ENCODE results near the gene PLD4. TPM values are rescaled to one million over a fixed set of nuclear protein-coding genes. Genes with fewer than 3 reads are reported as not detected.
"Not testable (repeated sequence)": the region's sequence is repeated elsewhere in the genome, so short reads cannot be mapped to it uniquely, and the experiment has no call there.

Gene PLD4
- polyA plus RNA-seq, 3 donors: 2.8 to 4.7 (median 4.1) TPM

DNA sequence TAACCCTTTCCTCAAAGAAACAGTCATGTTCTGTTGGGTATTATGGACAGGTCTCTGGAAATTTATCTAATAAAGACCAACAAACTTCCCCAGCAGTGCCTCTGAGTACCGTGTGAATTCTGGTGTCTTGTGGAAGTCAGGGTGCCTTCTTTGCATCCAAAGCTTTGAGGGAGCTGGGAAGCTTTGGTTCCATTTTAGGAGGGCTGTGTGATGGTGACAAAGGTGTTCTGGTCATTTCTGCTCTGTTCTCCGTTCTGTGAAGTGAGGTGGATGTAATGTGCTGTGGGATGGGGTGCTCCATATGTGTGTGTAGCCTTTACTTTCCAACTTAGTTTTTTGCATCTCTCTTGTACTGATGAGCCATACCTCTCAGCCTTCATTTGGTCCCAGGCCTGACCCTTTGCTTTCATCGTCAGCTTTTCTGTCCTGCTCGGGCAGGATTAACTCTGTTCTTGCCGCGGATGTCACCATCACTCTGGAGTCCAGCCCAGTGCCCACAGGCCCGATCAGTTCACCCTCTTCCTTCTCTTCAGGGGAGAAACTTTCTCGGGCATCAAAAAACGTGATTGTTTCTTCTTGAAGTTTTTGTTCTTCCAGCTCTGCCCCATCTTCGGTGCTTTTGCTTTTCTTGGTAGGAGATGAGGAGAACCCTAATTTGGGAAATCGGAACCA lies 13.2 kb downstream of the PLD4 start:
- DNase-seq: no peak

DNA sequence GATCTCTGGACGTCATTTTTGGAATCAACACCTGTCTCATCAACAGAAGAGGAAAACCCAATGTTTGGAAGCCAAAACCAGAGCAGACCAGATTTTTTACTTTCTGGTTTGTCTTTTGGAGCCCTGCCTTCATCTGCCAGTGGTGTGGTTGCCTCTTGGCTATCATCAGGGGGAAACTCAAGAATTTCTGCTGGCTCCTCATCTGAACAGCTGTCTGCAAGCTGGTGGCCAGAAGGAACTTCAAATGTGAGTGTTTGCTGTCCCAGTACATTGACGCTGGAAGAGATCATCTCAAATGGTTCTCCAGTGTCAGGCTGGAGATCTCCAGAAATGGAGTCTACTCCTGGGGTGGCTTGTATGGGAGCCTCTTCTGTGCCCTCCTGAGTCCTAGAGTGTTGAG lies 13.8 kb downstream of the PLD4 start:
- DNase-seq: no peak

DNA sequence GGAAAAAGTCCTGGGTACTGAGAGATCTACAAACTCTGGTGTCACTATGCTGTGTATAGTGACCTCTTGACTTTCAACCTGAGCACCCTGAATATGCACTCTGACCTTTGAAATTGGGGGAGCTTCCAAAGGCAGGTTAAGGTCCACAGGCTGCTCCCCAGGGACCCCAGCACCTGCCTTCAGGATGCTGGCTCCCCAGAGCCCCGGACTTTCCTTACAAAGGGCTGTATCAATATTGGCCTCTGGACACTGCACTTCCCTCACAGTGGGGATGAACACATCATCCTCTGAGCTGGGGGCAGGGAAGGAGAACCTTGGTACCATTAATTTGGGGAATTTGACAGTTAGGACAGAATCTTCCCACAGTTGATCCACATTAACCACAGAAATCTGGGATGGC lies 14.3 kb downstream of the PLD4 start:
- DNase-seq: no peak

DNA sequence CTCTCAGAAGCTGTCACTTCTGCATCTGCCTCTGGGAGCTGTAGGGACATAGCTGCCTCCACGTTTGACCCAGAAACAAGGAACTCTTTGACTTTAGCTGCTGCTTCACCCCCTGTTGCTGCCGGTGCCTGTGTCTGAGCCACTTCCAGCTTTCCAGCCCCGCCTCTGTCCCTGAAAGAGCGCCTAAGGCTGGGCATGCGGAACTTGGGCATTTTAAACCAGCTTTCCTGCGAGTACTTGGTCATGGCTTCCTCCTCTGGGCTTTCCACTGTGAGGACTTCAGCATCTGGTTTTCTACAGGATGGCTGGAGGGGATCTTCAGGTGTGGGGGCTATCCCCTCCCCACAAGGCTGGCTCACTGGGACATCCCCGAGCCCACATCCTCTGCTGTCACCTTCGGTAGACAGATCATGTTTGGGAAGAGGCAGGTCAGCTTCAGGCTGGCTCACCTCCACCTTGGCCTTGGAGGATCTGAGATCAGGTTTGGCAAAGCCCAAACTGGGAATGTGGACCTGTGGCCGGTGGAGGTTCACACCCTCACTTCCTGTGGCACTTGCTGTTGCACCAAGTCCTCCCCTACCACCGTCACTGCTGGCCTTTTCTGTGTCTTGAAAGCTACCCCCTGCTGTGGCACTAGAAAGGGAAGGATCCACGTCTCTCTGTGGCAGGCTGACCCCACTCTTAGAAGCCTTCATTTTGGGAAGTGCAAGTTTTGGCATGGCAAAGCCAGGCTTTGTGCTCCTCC lies 15.2 kb downstream of the PLD4 start:
- DNase-seq: no peak

DNA sequence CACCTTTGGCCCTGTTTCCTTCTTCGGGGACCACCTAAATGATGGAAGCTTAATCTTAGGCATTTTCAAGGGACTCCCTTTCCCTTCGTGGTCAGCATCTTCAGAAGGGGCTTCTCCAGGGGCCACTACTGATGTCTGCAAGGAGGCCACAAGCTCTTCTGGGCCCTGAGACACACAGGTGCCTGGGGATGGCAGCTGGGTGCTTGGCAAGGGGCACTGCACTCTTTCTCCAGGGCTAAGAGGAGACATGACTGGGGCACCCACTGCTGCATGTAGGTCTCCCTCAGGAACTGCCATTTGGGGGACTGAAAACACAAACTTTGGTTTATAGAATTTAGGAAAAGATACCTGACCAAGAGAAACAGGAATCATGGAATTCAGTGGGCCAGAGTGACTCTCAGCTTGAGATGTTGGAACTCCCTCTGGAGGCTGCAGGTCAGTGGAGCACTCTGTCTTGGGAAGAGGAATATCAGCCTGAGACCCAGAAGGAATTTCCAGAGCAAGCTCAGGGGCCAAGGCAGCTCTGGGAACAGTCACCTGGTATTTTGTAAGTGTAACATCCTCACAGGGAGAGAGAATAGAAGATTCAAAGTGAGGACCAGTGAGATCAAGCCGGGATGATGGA lies 16.0 kb downstream of the PLD4 start:
- no peak for DNase-seq

DNA sequence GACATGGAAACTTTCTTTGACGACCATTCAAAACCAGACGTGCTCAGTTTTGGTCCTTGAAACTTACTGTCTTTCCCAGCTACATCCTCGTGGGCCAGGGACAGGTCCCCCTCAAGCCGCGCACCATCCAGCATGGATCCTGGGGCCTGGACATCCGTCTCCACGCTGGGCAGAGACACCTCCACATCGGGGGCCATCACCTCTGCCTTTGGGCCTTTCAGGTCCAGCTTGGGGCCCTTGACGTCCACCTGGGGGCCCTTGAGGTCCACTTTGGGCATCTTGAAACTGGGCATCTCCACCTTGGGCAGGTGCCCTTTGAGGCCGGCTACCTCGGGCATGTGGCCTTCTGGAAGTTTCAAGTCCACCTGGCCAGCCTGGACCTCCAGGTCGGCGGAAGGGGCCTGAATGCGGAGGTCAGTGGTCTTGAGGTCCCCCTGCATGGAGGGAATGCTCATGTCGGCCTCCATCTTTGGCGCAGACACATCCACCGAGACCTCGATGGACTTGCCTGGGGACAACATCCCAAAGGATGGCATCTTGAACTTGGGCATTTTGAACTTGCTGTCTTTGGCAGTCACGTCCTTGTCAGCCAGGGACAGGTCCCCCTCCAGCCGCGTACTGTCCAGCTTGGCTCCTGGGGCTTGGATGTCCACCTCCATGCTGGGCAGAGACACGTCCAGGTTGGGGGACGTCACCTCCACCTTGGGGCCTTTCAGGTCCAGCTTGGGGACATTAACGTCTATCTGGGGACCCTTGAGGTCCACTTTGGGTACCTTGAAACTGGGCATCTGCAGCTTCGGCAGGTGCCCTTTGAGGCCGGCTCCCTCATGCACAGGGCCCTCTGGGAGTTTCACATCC lies 17.1 kb downstream of the PLD4 start:
- no peak for DNase-seq

DNA sequence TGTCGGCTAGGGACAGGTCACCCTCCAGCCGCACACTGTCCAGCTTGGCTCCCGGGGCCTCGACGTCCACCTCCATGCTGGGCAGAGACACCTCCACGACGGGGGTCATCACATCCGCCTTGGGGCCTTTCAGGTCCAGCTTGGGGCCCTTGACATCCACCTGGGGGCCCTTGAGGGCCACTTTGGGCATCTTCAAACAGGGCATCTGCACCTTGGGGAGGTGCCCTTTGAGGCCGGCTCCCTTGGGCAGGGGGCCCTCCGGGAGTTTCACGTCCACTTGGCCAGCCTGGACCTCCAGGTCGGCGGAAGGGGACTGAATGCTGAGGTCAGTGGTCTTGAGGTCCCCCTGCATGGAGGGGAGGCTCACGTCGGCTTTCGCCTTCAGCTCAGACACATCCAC lies 17.9 kb downstream of the PLD4 start:
- no peak for DNase-seq

DNA sequence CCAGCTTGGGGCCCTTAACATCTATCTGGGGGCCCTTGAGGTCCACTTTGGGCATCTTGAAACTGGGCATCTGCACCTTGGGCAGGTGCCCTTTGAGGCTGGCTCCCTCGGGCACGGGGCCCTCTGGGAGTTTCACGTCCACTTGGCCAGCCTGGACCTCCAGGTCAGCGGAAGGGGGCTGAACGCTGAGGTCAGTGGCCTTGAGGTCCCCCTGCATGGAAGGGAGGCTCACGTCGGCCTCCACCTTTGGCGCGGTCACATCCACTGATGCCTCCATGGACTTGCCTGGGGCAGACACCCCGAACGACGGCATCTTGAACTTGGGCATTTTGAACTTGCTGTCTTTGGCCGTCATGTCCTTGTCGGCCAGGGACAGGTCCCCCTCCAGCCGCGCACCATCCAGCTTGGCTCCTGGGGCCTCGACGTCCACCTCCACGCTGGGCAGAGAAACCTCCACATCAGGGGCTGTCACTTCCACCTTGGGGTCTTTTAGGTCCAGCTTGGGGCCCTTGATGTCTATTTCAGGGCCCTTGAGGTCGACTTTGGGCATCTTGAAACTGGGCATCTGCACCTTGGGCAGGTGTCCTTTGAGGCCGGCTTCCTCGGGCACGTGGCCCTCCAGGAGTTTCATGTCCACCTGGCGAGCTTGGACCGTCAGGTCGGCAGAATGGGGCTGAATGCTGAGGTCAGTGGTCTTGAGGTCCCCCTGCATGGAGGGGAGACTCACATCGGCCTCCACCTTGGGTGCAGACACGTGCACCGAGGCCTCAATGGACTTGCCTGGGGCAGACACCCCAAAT lies 18.7 kb downstream of the PLD4 start:
- DNase-seq: not testable (repeated sequence)

DNA sequence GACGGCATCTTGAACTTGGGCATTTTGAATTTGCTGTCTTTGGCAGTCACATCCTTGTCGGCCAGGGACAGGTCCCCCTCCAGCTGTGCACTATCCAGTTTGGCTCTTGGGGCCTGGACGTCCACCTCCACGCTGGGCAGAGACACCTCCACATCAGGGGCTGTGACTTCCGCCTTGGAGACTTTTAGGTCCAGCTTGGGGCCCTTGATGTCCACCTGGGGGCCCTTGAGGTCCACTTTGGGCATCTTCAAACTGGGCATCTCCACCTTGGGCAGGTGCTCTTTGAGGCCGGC lies 19.3 kb downstream of the PLD4 start:
- not testable (repeated sequence) for DNase-seq

DNA sequence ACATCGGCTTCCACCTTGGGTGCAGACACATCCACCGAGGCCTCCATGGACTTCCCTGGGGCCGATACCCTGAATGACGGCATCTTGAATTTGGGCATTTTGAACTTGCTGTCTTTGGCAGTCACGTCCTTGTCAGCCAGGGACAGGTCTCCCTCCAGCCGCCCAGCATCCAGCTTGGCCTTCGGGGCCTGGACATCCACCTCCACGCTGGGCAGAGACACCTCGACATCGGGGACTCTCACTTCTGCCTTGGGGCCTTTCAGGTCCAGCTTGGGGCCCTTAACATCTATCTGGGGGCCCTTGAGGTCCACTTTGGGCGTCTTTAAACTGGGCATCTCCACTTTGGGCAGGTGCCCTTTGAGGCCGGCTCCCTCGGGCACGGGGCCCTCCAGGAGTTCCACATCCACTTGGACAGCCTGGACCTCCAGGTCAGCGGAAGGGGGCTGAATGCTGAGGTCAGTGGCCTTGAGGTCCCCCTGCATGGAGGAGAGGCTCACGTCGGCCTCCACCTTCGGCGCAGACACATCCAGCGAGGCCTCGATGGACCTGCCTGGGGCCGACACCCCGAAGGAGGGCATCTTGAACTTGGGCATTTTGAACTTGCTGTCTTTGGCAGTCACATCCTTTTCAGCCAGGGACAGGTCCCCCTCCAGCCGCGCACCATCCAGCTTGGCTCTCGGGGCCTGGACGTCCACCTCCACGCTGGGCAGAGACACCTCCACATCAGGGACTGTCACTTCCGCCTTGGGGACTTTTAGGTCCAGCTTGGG lies 19.9 kb downstream of the PLD4 start:
- DNase-seq: not testable (repeated sequence)

DNA sequence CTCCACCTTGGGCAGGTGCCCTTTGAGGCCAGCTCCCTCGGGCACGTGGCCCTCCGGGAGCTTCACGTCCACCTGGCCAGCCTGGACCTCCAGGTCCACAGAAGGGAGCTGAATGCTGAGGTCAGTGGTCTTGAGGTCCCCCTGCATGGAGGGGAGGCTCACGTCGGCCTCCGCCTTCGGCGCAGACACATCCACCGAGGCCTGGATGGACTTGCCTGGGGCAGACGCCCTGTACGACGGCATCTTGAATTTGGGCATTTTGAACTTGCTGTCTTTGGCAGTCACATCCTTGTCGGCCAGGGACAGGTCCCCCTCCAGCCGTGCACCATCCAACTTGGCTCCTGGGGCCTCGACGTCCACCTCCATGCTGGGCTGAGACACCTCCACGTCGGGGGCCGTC lies 20.6 kb downstream of the PLD4 start:
- not testable (repeated sequence) for DNase-seq

DNA sequence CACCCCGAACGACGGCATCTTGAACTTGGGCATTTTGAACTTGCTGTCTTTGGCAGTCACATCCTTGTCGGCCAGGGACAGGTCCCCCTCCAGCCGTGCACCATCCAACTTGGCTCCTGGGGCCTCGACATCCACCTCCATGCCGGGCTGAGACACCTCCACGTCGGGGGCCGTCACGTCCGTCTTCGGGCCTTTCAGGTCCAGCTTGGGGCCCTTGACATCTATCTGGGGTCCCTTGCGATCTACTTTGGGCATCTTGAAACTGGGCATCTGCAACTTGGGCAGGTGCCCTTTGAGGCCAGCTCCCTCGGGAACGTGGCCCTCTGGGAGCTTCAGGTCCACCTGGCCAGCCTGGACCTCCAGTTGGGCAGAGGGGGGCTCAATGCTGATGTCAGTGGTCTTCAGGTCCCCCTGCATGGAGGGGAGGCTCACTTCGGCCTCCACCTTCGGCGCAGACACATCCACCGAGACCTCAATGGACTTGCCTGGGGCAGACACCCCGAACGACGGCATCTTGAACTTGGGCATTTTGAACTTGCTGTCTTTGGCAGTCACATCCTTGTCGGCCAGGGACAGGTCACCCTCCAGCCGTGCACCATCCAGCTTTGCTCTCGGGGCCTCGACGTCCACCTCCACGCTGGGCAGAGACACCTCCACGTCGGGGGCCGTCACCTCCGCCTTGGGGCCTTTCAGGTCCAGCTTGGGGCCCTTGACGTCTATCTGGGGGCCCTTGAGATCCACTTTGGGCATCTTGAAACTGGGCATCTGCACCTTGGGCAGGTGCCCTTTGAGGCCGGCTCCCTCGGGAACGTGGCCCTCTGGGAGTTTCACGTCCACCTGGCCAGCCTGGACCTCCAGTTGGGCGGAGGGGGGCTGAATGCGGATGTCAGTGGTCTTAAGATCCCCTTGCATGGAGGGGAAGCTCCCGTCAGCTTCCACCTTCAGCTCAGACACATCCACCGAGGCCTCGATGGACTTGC lies 21.6 kb downstream of the PLD4 start:
- DNase-seq: not testable (repeated sequence)

DNA sequence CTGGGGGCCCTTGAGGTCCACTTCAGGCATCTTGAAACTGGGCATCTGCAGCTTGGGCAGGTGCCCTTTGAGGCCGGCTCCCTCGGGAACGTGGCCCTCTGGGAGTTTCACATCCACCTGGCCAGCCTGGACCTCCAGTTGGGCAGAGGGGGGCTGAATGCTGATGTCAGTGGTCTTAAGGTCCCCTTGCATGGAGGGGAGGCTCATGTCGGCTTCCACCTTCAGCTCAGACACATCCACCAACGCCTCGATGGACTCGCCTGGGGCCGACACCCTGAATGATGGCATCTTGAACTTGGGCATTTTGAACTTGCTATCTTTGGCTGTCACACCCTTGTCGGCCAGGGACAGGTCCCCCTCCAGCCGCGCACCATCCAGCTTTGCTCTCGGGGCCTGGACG lies 22.5 kb downstream of the PLD4 start:
- not testable (repeated sequence) for DNase-seq

DNA sequence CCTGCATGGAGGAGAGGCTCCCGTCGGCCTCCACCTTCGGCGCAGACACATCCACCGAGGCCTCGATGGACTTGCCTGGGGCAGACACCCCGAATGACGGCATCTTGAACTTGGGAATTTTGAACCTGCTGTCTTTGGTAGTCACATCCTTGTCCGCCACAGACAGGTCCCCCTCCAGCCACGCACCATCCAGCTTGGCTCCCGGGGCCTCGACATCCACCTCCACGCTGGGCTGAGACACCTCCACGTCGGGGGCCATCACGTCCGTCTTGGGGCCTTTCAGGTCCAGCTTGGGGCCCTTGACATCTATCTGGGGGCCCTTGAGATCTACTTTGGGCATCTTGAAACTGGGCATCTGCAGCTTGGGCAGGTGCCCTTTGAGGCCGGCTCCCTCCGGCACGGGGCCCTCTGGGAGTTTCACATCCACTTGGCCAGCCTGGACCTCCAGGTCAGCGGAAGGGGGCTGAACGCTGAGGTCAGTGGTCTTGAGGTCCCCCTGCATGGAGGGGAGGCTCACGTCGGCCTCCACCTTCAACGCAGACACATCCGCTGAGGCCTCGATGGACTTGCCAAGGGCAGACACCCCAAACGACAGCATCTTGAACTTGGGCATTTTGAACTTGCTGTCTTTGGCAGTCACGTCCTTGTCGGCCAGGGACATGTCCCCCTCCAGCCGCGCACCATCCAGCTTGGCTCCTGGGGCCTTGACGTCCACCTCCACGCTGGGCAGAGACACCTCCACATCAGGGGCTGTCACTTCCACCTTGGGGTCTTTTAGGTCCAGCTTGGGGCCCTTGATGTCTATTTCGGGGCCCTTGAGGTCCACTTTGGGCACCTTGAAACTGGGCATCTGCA lies 23.4 kb downstream of the PLD4 start:
- not testable (repeated sequence) for DNase-seq

DNA sequence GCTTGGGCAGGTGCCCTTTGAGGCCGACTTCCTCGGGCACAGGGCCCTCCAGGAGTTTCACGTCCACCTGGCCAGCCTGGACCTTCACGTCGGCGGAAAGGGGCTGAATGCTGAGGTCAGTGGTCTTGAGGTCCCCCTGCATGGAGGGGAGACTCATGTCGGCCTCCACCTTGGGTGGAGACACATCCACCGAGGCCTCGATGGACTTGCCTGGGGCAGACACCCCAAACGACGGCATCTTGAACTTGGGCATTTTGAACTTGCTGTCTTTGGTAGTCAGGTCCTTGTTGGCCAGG lies 24.0 kb downstream of the PLD4 start:
- no peak for DNase-seq

DNA sequence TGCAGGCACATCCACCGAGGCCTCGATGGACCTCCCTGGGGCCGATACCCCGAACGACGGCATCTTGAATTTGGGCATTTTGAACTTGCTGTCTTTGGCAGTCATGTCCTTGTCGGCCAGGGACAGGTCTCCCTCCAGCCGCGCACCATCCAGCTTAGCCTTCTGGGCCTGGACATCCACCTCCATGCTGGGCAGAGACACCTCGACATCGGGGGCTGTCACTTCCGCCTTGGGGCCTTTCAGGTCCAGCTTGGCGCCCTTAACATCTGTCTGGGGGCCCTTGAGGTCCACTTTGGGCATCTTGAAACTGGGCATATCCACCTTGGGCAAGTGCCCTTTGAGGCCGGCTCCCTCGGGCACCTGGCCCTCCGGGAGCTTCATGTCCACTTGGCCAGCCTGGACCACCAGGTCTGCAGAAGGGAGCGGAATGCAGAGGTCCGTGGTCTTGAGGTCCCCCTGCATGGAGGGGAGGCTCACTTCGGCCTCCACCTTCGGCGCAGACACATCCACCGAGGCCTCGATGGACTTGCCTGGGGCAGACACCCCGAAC lies 24.8 kb downstream of the PLD4 start:
- not testable (repeated sequence) for DNase-seq

DNA sequence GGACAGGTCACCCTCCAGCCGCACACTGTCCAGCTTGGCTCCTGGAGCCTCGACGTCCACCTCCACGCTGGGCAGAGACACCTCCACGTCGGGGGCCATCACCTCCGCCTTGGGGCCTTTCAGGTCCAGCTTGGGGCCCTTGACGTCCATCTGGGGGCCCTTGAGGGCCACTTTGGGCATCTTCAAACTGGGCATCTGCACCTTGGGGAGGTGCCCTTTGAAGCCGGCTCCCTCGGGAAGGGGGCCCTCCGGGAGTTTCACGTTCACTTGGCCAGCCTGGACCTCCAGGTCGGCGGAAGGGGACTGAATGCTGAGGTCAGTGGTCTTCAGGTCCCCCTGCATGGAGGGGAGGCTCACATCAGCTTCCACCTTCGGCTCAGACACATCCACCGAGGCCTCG lies 25.3 kb downstream of the PLD4 start:
- DNase-seq: no peak

DNA sequence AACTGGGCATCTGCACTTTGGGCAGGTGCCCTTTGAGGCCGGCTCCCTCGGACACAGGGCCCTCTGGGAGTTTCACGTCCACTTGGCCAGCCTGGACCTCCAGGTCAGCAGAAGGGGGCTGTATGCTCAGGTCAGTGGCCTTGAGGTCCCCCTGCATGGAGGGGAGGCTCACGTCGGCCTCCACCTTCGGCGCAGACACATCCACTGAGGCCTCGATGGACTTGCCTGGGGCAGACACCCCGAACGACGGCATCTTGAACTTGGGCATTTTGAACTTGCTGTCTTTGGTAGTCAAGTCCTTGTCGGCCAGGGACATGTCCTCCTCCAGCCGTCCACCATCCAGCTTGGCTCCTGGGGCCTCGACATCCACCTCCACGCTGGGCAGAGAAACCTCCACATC lies 26.0 kb downstream of the PLD4 start:
- not testable (repeated sequence) for DNase-seq
